Natural killer cell (primary cell): ENCODE results near the gene COL23A1. TPM values are rescaled to one million over a fixed set of nuclear protein-coding genes. Genes with fewer than 3 reads are reported as not detected.

ENCODE experiments used
- ATAC-seq, 3 donors: fragments of 150-1000 bp in 2 of 3; fragments of 200-7000 bp in 1 of 3; cut with Tn5 transposase; 1 replicate in 1 of 3; 2 replicates in 2 of 3; pipeline ENCODE4 v1.10.0; 2021; ENCODE audit warnings: mild to moderate bottlenecking in 2 of 3, moderate library complexity in 2 of 3
- DNase-seq, 2 donors: peaks; one replicate each; pipeline versions ENCODE4 v3.0.0 to v3.0.0-alpha.2; 2013 to 2021; ENCODE audit warnings: mixed read lengths in 1 of 2
- H3K27ac ChIP-seq: one replicate; pipeline ENCODE4 v1.5.1; 2013; ENCODE audit warnings: mild to moderate bottlenecking, low read length
- H3K27me3 ChIP-seq: one replicate; pipeline ENCODE4 v1.6.1; 2013; ENCODE audit warnings: low read length; ENCODE audit not compliant: control insufficient read depth, insufficient read depth
- H3K36me3 ChIP-seq: one replicate; pipeline ENCODE4 v1.6.1; 2013; ENCODE audit warnings: low read length; ENCODE audit not compliant: control insufficient read depth, insufficient read depth
- H3K4me1 ChIP-seq: one replicate; pipeline ENCODE4 v1.6.1; 2013; ENCODE audit warnings: low read length; ENCODE audit not compliant: control insufficient read depth, insufficient read depth
- H3K4me3 ChIP-seq: one replicate; pipeline ENCODE4 v1.5.1; 2013; ENCODE audit warnings: low read length
- H3K9me3 ChIP-seq: one replicate; pipeline ENCODE4 v1.6.1; 2013; ENCODE audit warnings: low read length; ENCODE audit not compliant: control insufficient read depth, insufficient read depth
- H3K27ac Mint-ChIP-seq, 2 donors: one replicate each; pipeline ENCODE4 v1.8.0; 2022; ENCODE audit warnings: mild to moderate bottlenecking in 2 of 2, mixed read lengths in 2 of 2, moderate library complexity in 1 of 2
- H3K27me3 Mint-ChIP-seq, 2 donors: one replicate each; pipeline ENCODE4 v1.8.0; 2022; ENCODE audit warnings: low read depth in 2 of 2, mixed read lengths in 2 of 2
- H3K36me3 Mint-ChIP-seq: one replicate; pipeline ENCODE4 v1.8.0; 2022; ENCODE audit warnings: mixed read lengths
- H3K4me1 Mint-ChIP-seq, 2 donors: one replicate each; pipeline ENCODE4 v1.8.0; 2022; ENCODE audit warnings: mixed read lengths in 2 of 2
- H3K4me3 Mint-ChIP-seq: one replicate; pipeline ENCODE4 v1.8.0; 2022; ENCODE audit warnings: mild to moderate bottlenecking, moderate library complexity, mixed read lengths
- H3K9me3 Mint-ChIP-seq, 2 donors: one replicate each; pipeline ENCODE4 v1.8.0; 2022; ENCODE audit warnings: mixed read lengths in 2 of 2
- WGBS: methylation state at CpG from one replicate; pipeline ENCODE4 v1.1.7; 2013; ENCODE audit warnings: missing lambda C conversion rate; ENCODE audit not compliant: insufficient coverage; 5-methylcytosine and 5-hydroxymethylcytosine counted together
- intact Hi-C: fragments of 100-400 bp; cut with micrococcal nuclease; formaldehyde crosslinking; loops from one replicate; pipeline ENCODE4 v1.14.2; 2022
- total RNA-seq, 4 donors: library from RNA; stranded (reverse); fragments of 120-200 nt in 1 of 4; gene quantifications; one replicate each; pipeline versions ENCODE4 v1.2.3 to v1.2.4, GENCODE V29; 2013 to 2022
- TF ChIP-seq, protein P1 (sequence below): fragments of 200-600 bp; IDR thresholded peaks from one replicate; pipeline ENCODE4 v1.8.0; 2022; ENCODE audit warnings: antibody characterized with exemption

The COL23A1 gene
- total RNA-seq, 3 donors from 2014 or later (not counting 1 experiment from before 2014, with no cell fraction given) = 0.15 TPM; not detected in 2

GRCh38 chr5:178324481-178325310 is 265.5 kb downstream of the COL23A1 start:
- Mint-ChIP-seq H3K36me3 (no peaks in the 10 kb centered on the region), H3K9me3 (no peaks in the 10 kb centered on the region), H3K4me1 (no peaks in the 10 kb centered on the region), H3K4me3 (no peak overlapping the region), H3K27me3 (peaks cover 0 to 7% of the 10 kb centered on the region in 2 donors), H3K27ac (peak overlapping the region in 1 of 2 donors; percentile 3)
- WGBS = 78% methylated on average over 31 of the region's 31 CpGs
- no peaks in the 10 kb centered on the region for H3K27me3 ChIP-seq
- TF ChIP-seq, protein P1, sequence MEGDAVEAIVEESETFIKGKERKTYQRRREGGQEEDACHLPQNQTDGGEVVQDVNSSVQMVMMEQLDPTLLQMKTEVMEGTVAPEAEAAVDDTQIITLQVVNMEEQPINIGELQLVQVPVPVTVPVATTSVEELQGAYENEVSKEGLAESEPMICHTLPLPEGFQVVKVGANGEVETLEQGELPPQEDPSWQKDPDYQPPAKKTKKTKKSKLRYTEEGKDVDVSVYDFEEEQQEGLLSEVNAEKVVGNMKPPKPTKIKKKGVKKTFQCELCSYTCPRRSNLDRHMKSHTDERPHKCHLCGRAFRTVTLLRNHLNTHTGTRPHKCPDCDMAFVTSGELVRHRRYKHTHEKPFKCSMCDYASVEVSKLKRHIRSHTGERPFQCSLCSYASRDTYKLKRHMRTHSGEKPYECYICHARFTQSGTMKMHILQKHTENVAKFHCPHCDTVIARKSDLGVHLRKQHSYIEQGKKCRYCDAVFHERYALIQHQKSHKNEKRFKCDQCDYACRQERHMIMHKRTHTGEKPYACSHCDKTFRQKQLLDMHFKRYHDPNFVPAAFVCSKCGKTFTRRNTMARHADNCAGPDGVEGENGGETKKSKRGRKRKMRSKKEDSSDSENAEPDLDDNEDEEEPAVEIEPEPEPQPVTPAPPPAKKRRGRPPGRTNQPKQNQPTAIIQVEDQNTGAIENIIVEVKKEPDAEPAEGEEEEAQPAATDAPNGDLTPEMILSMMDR = no peak
- ATAC-seq (no peak), DNase-seq (no peak)
- no peak overlapping the region for H3K4me3 ChIP-seq
- H3K27ac ChIP-seq = no peak overlapping the region
- intact Hi-C loops = no loop called here
- H3K36me3 ChIP-seq = no peaks in the 10 kb centered on the region
- H3K9me3 ChIP-seq = no peaks in the 10 kb centered on the region
- no peaks in the 10 kb centered on the region for H3K4me1 ChIP-seq

GRCh38 chr5:178323961-178324360 is 266.2 kb downstream of the COL23A1 start:
- Histone ChIP-seq H3K27ac (no peak overlapping the region), H3K4me3 (no peak overlapping the region), H3K4me1 (no peaks in the 10 kb centered on the region), H3K36me3 (no peaks in the 10 kb centered on the region), H3K9me3 (no peaks in the 10 kb centered on the region), H3K27me3 (no peaks in the 10 kb centered on the region)
- 57% methylated on average over 7 of the region's 7 CpGs for WGBS
- intact Hi-C loops = no loop called here
- H3K36me3 Mint-ChIP-seq = no peaks in the 10 kb centered on the region
- no peaks in the 10 kb centered on the region for H3K9me3 Mint-ChIP-seq
- ATAC-seq (no peak), DNase-seq (no peak)
- H3K4me3 Mint-ChIP-seq = no peak overlapping the region
- peaks cover 0 to 7% of the 10 kb centered on the region in 2 donors for H3K27me3 Mint-ChIP-seq
- no peak overlapping the region for H3K27ac Mint-ChIP-seq
- no peaks in the 10 kb centered on the region for H3K4me1 Mint-ChIP-seq
- TF ChIP-seq, protein P1 = no peak

DNA sequence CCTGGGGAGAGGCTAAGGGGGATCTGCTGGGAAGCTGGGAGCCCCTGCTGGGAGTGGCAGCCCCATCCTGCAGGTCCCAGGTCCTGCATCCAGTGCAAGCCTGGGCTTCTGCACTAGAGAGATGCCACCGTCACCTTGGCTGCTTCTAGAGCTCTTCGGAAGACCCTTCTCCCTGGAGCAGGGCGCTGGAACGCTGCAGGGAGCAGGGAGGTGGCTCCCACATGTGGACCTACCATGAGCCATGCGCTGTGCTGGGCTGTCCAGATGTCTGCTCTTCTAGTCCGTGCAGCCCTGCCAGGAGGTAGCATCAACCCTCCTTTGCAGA is 266.7 kb downstream of the COL23A1 start:
- TF ChIP-seq, protein P1 = no peak
- ATAC-seq (no peak), DNase-seq (no peak)
- Histone ChIP-seq H3K36me3 (no peaks in the 10 kb centered on the region), H3K27me3 (no peaks in the 10 kb centered on the region), H3K27ac (no peak overlapping the region), H3K4me3 (no peak overlapping the region), H3K9me3 (no peaks in the 10 kb centered on the region), H3K4me1 (no peaks in the 10 kb centered on the region)
- peaks cover 0 to 7% of the 10 kb centered on the region in 2 donors for H3K27me3 Mint-ChIP-seq
- WGBS = 84% methylated on average over 6 of the region's 6 CpGs
- no peak overlapping the region for H3K4me3 Mint-ChIP-seq
- H3K27ac Mint-ChIP-seq = no peak overlapping the region
- H3K4me1 Mint-ChIP-seq = no peaks in the 10 kb centered on the region
- no peaks in the 10 kb centered on the region for H3K36me3 Mint-ChIP-seq
- intact Hi-C loops = no loop called here
- no peaks in the 10 kb centered on the region for H3K9me3 Mint-ChIP-seq
